GM08714 (cell line): ENCODE measurements around the gene IFITM5.
"Not testable (repeated sequence)": the region's sequence is repeated elsewhere in the genome, so short reads cannot be mapped to it uniquely, and the experiment has no call there.

ENCODE experiments used
- H3K4me3 ChIP-seq: fragments of 200-500 bp; sonication (Bioruptor generic); 2 replicates; pipeline ENCODE4 v1.5.1; 2014; ENCODE audit warnings: mild to moderate bottlenecking, low read length, inconsistent platforms
- ZNF274 ChIP-seq: IDR thresholded peaks from 2 replicates; pipeline ENCODE4 v1.6.1; 2012; ENCODE audit warnings: mild to moderate bottlenecking, low read depth, low read length

Gene IFITM5

GRCh38 chr11:299081-299891 lies at the start of gene IFITM5:
Gene IFITM5, minus strand, starts transcription at chr11:299526. Its CDS starts 36 bp downstream, at chr11:299490.
- no peak within 1 kb of the TSS for H3K4me3 ChIP-seq
- no peak for TF ChIP-seq ZNF274

GRCh38 chr11:346529-346928 lies 47.2 kb upstream of the IFITM5 start:
- H3K4me3 ChIP-seq = no peak overlapping the region
- TF ChIP-seq ZNF274 = no peak

- no peak for TF ChIP-seq ZNF274
- no peak overlapping the region for H3K4me3 ChIP-seq
These were observed 45.7 kb upstream of the IFITM5 start for GRCh38 chr11:344836-345578.

- TF ChIP-seq ZNF274 = no peak
- no peak overlapping the region for H3K4me3 ChIP-seq
These were observed 43.0 kb upstream of the IFITM5 start for GRCh38 chr11:342328-342727.

GRCh38 chr11:340539-341512 lies 41.5 kb upstream of the IFITM5 start:
- H3K4me3 ChIP-seq = no peak overlapping the region
- TF ChIP-seq ZNF274 = no peak

GRCh38 chr11:339963-340362 lies 40.6 kb upstream of the IFITM5 start:
- no peak overlapping the region for H3K4me3 ChIP-seq
- no peak for TF ChIP-seq ZNF274

- no peak for TF ChIP-seq ZNF274
- no peak overlapping the region for H3K4me3 ChIP-seq
These were observed 38.4 kb upstream of the IFITM5 start for GRCh38 chr11:337711-338110.

GRCh38 chr11:336659-337198 lies 37.4 kb upstream of the IFITM5 start:
- TF ChIP-seq ZNF274 = no peak
- no peak overlapping the region for H3K4me3 ChIP-seq

GRCh38 chr11:335779-336658 lies 36.7 kb upstream of the IFITM5 start:
- no peak for TF ChIP-seq ZNF274
- H3K4me3 ChIP-seq = no peak overlapping the region

GRCh38 chr11:334264-334994 lies 35.1 kb upstream of the IFITM5 start:
- no peak overlapping the region for H3K4me3 ChIP-seq
- TF ChIP-seq ZNF274 = no peak

- H3K4me3 ChIP-seq = not testable (repeated sequence)
These were observed 34.4 kb upstream of the IFITM5 start for GRCh38 chr11:333616-334263.

- TF ChIP-seq ZNF274 = no peak
- H3K4me3 ChIP-seq = no peak overlapping the region
These were observed 33.5 kb upstream of the IFITM5 start for GRCh38 chr11:332651-333480.
